Mesendoderm (in vitro differentiated cells): ENCODE results near the gene ZC3H10.

Experiments used
- DNase-seq: peaks from one replicate; pipeline ENCODE4 v3.0.0; 2013
- H2AK5ac ChIP-seq: 2 replicates; pipeline ENCODE4 v1.6.1; 2013; ENCODE audit warnings: low read length, inconsistent platforms
- H2BK120ac ChIP-seq: 2 replicates; pipeline ENCODE4 v1.6.1; 2013; ENCODE audit warnings: low read depth, mild to moderate bottlenecking, low read length, moderate library complexity, mixed read lengths
- H2BK15ac ChIP-seq: replicated peaks from 2 replicates; pipeline ENCODE4 v1.6.1; 2013; ENCODE audit warnings: low read depth, mild to moderate bottlenecking, moderate library complexity
- H2BK5ac ChIP-seq: 2 replicates; pipeline ENCODE4 v1.6.1; 2013; ENCODE audit warnings: low read length, inconsistent platforms
- H3K18ac ChIP-seq: 2 replicates; pipeline ENCODE4 v1.6.1; 2013; ENCODE audit warnings: mild to moderate bottlenecking, low read length, mixed read lengths
- H3K23ac ChIP-seq: one replicate; pipeline ENCODE4 v1.6.1; 2013; ENCODE audit warnings: low read length
- H3K27ac ChIP-seq: 2 replicates; pipeline ENCODE4 v1.5.1; 2013; ENCODE audit warnings: low read depth, mild to moderate bottlenecking, inconsistent platforms, low read length, moderate library complexity
- H3K27me3 ChIP-seq: 2 replicates; pipeline ENCODE4 v1.6.1; 2013; ENCODE audit warnings: low read length, control low read depth, mild to moderate bottlenecking, inconsistent platforms; ENCODE audit not compliant: insufficient read depth, poor library complexity
- H3K36me3 ChIP-seq: 2 replicates; pipeline ENCODE4 v1.6.1; 2013; ENCODE audit warnings: low read length, inconsistent platforms; ENCODE audit not compliant: control insufficient read depth, insufficient read depth
- H3K4ac ChIP-seq: one replicate; pipeline ENCODE4 v1.6.1; 2013; ENCODE audit warnings: low read depth, mild to moderate bottlenecking, low read length, moderate library complexity
- H3K4me1 ChIP-seq: 2 replicates; pipeline ENCODE4 v1.6.1; 2013; ENCODE audit warnings: low read depth, low read length, inconsistent platforms; ENCODE audit not compliant: control insufficient read depth
- H3K4me2 ChIP-seq: 2 replicates; pipeline ENCODE4 v1.6.1; 2013; ENCODE audit warnings: low read length
- H3K4me3 ChIP-seq: 2 replicates; pipeline ENCODE4 v1.5.1; 2013; ENCODE audit warnings: mild to moderate bottlenecking, low read length
- H3K56ac ChIP-seq: one replicate; pipeline ENCODE4 v1.6.1; 2013; ENCODE audit warnings: low read length
- H3K79me1 ChIP-seq: 2 replicates; pipeline ENCODE4 v1.6.1; 2013; ENCODE audit warnings: low read length, inconsistent platforms
- H3K79me2 ChIP-seq: 2 replicates; pipeline ENCODE4 v1.6.1; 2013; ENCODE audit warnings: mild to moderate bottlenecking, low read length; ENCODE audit not compliant: control insufficient read depth, insufficient read depth
- H3K9ac ChIP-seq: 2 replicates; pipeline ENCODE4 v1.6.1; 2013; ENCODE audit warnings: low read length, inconsistent platforms
- H4K5ac ChIP-seq: one replicate; pipeline ENCODE4 v1.6.1; 2013; ENCODE audit warnings: low read length
- H4K8ac ChIP-seq: one replicate; pipeline ENCODE4 v1.6.1; 2013; ENCODE audit warnings: low read depth, mild to moderate bottlenecking, control low read depth, low read length, moderate library complexity
- WGBS: extraction: QIAGEN DNeasy Blood & Tissue Kit; methylation state at CpG from one replicate; pipeline ENCODE4 v1.1.7; 2013; ENCODE audit warnings: low lambda C conversion rate, missing lambda C conversion rate; ENCODE audit not compliant: insufficient coverage; ENCODE audit errors: extremely low coverage; 5-methylcytosine and 5-hydroxymethylcytosine counted together

Gene ZC3H10

DNA sequence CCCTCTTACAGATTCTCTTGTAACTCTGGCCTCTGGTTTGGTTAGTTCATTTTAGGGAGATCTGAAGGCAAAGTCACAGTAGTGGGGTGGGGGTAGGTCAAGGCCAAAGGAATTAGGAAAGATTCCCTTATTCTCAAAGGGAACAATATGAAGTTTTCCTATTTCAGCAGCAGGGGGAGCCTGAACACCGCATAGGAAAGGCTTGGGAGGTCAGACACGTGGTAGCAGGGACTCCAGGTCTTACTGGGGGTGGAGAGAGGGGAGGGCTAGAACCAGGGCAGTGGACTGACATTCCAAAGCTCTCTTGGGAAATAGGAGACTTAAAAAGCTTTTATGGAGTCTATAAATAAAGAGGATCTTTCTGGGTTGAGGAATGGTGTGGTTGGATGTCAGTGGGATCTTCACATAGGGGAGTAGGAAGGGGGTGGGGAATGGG is 1.3 kb downstream of the ZC3H10 start:
- Histone ChIP-seq H3K4me2 (no peak overlapping the region), H3K4ac (no peak overlapping the region), H3K23ac (no peak overlapping the region), H3K27ac (no peak overlapping the region), H4K8ac (no peak overlapping the region), H3K27me3 (no peaks in the 10 kb centered on the region), H2BK15ac (no peak overlapping the region), H3K4me1 (peaks cover 7% of the 10 kb centered on the region), H3K9ac (peak overlapping the region; percentile 73), H3K36me3 (peaks cover 2% of the 10 kb centered on the region), H3K79me1 (peaks cover 2% of the 10 kb centered on the region), H3K79me2 (peaks cover 11% of the 10 kb centered on the region), H2BK5ac (no peak overlapping the region), H3K4me3 (no peak overlapping the region), H2AK5ac (no peak overlapping the region), H2BK120ac (no peak overlapping the region), H3K18ac (no peak overlapping the region), H4K5ac (no peak overlapping the region), H3K56ac (peak overlapping the region; percentile 96)
- peak; percentile 98 for DNase-seq
- no CpG with 5 or more reads among the region's 2 CpGs for WGBS

DNA sequence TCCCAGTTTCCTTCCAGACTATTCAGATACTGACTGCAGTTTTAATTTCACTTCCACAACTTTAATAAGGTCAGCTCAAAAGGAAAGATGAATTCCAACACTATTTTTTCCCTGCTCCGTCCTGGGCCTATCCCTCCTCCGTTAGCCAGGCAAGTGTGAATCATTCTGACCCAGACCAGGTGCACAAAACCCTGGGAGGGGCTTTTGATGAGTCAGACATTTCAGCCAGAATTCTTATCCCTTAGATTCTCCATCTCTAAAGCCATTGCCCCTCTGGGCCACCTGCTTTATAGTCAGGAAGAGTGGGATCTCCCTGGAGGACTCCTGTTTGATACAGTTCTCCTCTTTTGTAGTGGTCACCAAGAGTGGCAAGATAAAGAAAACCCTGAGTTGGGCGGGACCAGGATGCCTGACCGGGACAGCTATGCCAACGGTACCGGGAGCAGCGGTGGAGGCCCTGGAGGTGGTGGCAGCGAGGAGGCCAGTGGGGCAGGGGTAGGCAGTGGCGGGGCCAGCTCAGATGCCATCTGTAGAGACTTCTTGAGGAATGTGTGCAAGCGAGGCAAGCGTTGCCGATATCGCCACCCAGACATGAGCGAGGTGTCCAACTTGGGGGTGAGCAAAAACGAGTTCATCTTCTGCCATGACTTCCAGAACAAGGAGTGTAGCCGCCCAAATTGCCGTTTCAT is 2.2 kb downstream of the ZC3H10 start:
- Histone ChIP-seq H3K4me2 (no peak overlapping the region), H3K79me1 (peaks cover 2% of the 10 kb centered on the region), H3K36me3 (peaks cover 2% of the 10 kb centered on the region), H3K79me2 (peaks cover 11% of the 10 kb centered on the region), H3K27ac (no peak overlapping the region), H3K4me1 (peaks cover 6% of the 10 kb centered on the region), H3K18ac (no peak overlapping the region), H2BK15ac (no peak overlapping the region), H3K9ac (no peak overlapping the region), H3K23ac (no peak overlapping the region), H3K27me3 (no peaks in the 10 kb centered on the region), H2BK5ac (no peak overlapping the region), H3K4me3 (no peak overlapping the region), H2BK120ac (no peak overlapping the region), H3K56ac (no peak overlapping the region), H4K5ac (no peak overlapping the region), H3K4ac (no peak overlapping the region), H4K8ac (no peak overlapping the region), H2AK5ac (no peak overlapping the region)
- DNase-seq: peak; percentile 33
- WGBS: no CpG with 5 or more reads among the region's 17 CpGs

DNA sequence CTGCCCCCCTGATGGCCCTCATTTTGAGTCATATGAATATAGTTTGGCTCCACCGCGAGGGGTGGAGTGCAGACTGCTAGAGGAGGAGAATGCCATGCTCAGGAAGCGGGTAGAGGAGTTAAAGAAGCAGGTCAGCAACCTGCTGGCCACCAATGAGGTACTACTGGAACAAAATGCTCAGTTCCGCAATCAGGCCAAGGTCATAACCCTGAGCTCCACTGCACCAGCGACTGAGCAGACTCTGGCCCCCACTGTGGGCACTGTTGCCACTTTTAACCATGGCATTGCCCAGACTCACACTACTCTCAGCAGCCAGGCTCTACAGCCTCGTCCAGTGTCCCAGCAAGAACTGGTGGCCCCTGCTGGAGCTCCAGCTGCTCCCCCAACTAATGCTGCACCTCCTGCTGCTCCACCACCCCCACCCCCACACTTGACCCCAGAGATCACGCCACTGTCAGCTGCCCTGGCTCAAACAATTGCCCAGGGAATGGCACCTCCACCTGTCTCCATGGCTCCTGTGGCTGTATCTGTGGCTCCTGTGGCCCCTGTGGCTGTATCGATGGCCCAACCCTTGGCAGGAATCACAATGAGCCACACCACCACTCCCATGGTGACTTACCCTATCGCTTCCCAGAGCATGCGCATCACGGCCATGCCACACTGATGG is 3.3 kb downstream of the ZC3H10 start:
- Histone ChIP-seq H3K4me3 (no peak overlapping the region), H3K18ac (no peak overlapping the region)
- no CpG with 5 or more reads among the region's 11 CpGs for WGBS

DNA sequence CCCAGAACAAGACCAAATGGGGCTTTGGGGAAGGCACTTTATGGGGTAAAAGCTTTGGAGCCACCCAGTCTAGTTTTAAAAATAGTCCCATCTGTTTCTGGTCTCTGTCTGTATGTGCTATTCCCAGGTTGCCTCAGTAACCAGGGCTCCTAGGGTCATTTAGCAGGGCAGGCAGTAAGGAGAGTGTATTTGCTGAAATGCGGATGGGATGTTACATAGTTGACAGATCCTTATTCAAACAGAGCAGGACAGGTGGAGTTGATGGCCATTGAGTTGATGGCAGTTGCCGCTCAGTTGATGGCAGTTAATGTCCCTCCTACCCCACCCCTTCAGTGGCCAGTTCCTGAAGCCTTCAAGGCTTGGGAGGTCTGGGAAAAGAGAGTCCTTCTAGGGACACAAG is 4.6 kb downstream of the ZC3H10 start:
- no peak overlapping the region for H3K56ac ChIP-seq
- no CpG with 5 or more reads among the region's 2 CpGs for WGBS
- H2AK5ac ChIP-seq: no peak overlapping the region
- peaks cover 2% of the 10 kb centered on the region for H3K36me3 ChIP-seq
- H4K5ac ChIP-seq: no peak overlapping the region
- no peak overlapping the region for H2BK120ac ChIP-seq
- H3K23ac ChIP-seq: no peak overlapping the region
- H3K79me1 ChIP-seq: peaks cover 2% of the 10 kb centered on the region
- H3K9ac ChIP-seq: no peak overlapping the region
- no peak overlapping the region for H3K4ac ChIP-seq
- H3K18ac ChIP-seq: no peak overlapping the region
- DNase-seq: no peak
- no peak overlapping the region for H2BK5ac ChIP-seq
- peaks cover 10% of the 10 kb centered on the region for H3K4me1 ChIP-seq
- no peak overlapping the region for H3K4me2 ChIP-seq
- no peak overlapping the region for H2BK15ac ChIP-seq
- H3K79me2 ChIP-seq: peaks cover 2% of the 10 kb centered on the region
- no peak overlapping the region for H3K27ac ChIP-seq
- H3K4me3 ChIP-seq: no peak overlapping the region
- H3K27me3 ChIP-seq: no peaks in the 10 kb centered on the region
- H4K8ac ChIP-seq: no peak overlapping the region

More for the DNA sequence above, 3.3 kb downstream of the ZC3H10 start:
- no peak overlapping the region for H2AK5ac ChIP-seq
- H4K8ac ChIP-seq: no peak overlapping the region
- H2BK15ac ChIP-seq: no peak overlapping the region
- no peak overlapping the region for H3K27ac ChIP-seq
- no peak overlapping the region for H3K4ac ChIP-seq
- H2BK120ac ChIP-seq: no peak overlapping the region
- H3K27me3 ChIP-seq: no peaks in the 10 kb centered on the region
- no peak overlapping the region for H3K23ac ChIP-seq
- H3K4me1 ChIP-seq: peaks cover 5% of the 10 kb centered on the region
- no peak overlapping the region for H2BK5ac ChIP-seq
- no peak overlapping the region for H3K9ac ChIP-seq
- no peak overlapping the region for H4K5ac ChIP-seq
- peaks cover 2% of the 10 kb centered on the region for H3K79me1 ChIP-seq
- H3K56ac ChIP-seq: no peak overlapping the region
- peaks cover 2% of the 10 kb centered on the region for H3K36me3 ChIP-seq
- H3K4me2 ChIP-seq: no peak overlapping the region
- H3K79me2 ChIP-seq: peaks cover 11% of the 10 kb centered on the region
- DNase-seq: no peak

DNA sequence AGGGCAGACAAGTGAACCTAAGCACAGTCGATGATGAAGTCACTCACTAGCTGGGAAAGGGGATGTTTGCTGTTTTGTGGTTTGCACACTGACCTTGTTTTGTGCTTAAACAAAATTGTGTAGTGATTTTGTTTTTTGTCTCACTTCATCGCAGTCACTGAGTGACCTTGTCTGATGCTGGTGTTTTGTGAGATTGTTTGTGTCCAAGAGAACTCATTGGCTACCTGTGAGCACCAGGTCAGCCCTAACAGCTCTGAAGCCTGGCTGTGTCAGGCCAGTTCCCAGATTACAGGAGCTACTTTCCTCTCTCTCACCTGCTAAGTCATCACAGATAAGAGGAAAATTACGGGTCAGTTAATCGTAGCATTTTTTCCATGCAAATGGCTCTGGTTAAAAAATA is 6.1 kb downstream of the ZC3H10 start:
- WGBS: no CpG with 5 or more reads among the region's 4 CpGs
- Histone ChIP-seq H2AK5ac (no peak overlapping the region), H4K8ac (no peak overlapping the region), H3K79me2 (no peaks in the 10 kb centered on the region), H3K4me2 (no peak overlapping the region), H3K9ac (no peak overlapping the region), H4K5ac (no peak overlapping the region), H2BK15ac (no peak overlapping the region), H3K56ac (no peak overlapping the region), H2BK120ac (no peak overlapping the region), H3K4ac (no peak overlapping the region), H3K4me1 (peaks cover 6% of the 10 kb centered on the region), H3K27me3 (no peaks in the 10 kb centered on the region), H3K27ac (no peak overlapping the region), H3K79me1 (peaks cover 4% of the 10 kb centered on the region), H2BK5ac (no peak overlapping the region), H3K18ac (no peak overlapping the region), H3K23ac (no peak overlapping the region), H3K36me3 (no peaks in the 10 kb centered on the region), H3K4me3 (no peak overlapping the region)
- DNase-seq: no peak
